Measurements from ENCODE around the gene NSD2. TPM values are rescaled to one million over a fixed set of nuclear protein-coding genes. Genes with fewer than 3 reads are reported as not detected.

NSD2 gene
- total and polyA plus RNA-seq, 5 donors from 2014 or later = 5.9 to 95.8 (median 7.3) TPM

GRCh38 chr4:1826531-1827350, 44.5 kb upstream of the NSD2 start:
- Histone ChIP-seq H3K27me3 (ENCODE audit: control insufficient read depth, insufficient read depth, low read length) (no peaks in the 10 kb centered on the region), H3K9me3 (ENCODE audit: control insufficient read depth in 2 of 2, low read length in 2 of 2) (no peaks in the 10 kb centered on the region), H3K36me3 (ENCODE audit: control insufficient read depth, insufficient read depth, low read length) (peaks cover 50% of the 10 kb centered on the region), H3K27ac (ENCODE audit: insufficient read depth, low read length, poor library complexity, severe bottlenecking) (no peak overlapping the region), H3K4me3 (ENCODE audit: low read depth, low read length) (no peak overlapping the region), H3K4me1 (ENCODE audit: control insufficient read depth, insufficient read depth, low read length, poor library complexity, severe bottlenecking) (no peaks in the 10 kb centered on the region)
- Mint-ChIP-seq H3K4me3 (peak overlapping the region in 1 of 4 donors; percentile 21), H3K36me3 (peaks cover 36% of the 10 kb centered on the region), H3K27ac (peak overlapping the region in 1 of 3 donors; percentile 31), H3K4me1 (no peaks in the 10 kb centered on the region), H3K9me3 (no peaks in the 10 kb centered on the region), H3K27me3 (no peaks in the 10 kb centered on the region)
- ATAC-seq (ENCODE audit: low read depth in 2 of 2) = no peak
- no peak for DNase-seq

- Mint-ChIP-seq H3K27ac (no peak overlapping the region), H3K27me3 (no peaks in the 10 kb centered on the region), H3K9me3 (no peaks in the 10 kb centered on the region), H3K36me3 (peaks cover 25% of the 10 kb centered on the region), H3K4me1 (no peaks in the 10 kb centered on the region), H3K4me3 (no peak overlapping the region)
- Histone ChIP-seq H3K9me3 (ENCODE audit: control insufficient read depth in 2 of 2, low read length in 2 of 2) (no peaks in the 10 kb centered on the region), H3K4me1 (ENCODE audit: control insufficient read depth, insufficient read depth, low read length, poor library complexity, severe bottlenecking) (no peaks in the 10 kb centered on the region), H3K36me3 (ENCODE audit: control insufficient read depth, insufficient read depth, low read length) (peaks cover 55% of the 10 kb centered on the region), H3K27ac (ENCODE audit: insufficient read depth, low read length, poor library complexity, severe bottlenecking) (no peak overlapping the region), H3K4me3 (ENCODE audit: low read depth, low read length) (no peak overlapping the region), H3K27me3 (ENCODE audit: control insufficient read depth, insufficient read depth, low read length) (no peaks in the 10 kb centered on the region)
- no peak for ATAC-seq (ENCODE audit: low read depth in 2 of 2)
- DNase-seq = no peak
Observed at GRCh38 chr4:1830234-1830633, 41.0 kb upstream of the NSD2 start.

GRCh38 chr4:1830642-1831228, 40.5 kb upstream of the NSD2 start:
- H3K27ac ChIP-seq (ENCODE audit: insufficient read depth, low read length, poor library complexity, severe bottlenecking) = no peak overlapping the region
- H3K9me3 Mint-ChIP-seq = no peaks in the 10 kb centered on the region
- peaks cover 24% of the 10 kb centered on the region for H3K36me3 Mint-ChIP-seq
- DNase-seq (no peak), ATAC-seq (ENCODE audit: low read depth in 2 of 2) (no peak)
- no peak overlapping the region for H3K4me3 Mint-ChIP-seq
- no peaks in the 10 kb centered on the region for H3K27me3 ChIP-seq (ENCODE audit: control insufficient read depth, insufficient read depth, low read length)
- no peaks in the 10 kb centered on the region for H3K4me1 ChIP-seq (ENCODE audit: control insufficient read depth, insufficient read depth, low read length, poor library complexity, severe bottlenecking)
- H3K36me3 ChIP-seq (ENCODE audit: control insufficient read depth, insufficient read depth, low read length) = peaks cover 57% of the 10 kb centered on the region
- no peak overlapping the region for H3K4me3 ChIP-seq (ENCODE audit: low read depth, low read length)
- H3K27me3 Mint-ChIP-seq = no peaks in the 10 kb centered on the region
- H3K9me3 ChIP-seq (ENCODE audit: control insufficient read depth in 2 of 2, low read length in 2 of 2) = no peaks in the 10 kb centered on the region
- no peaks in the 10 kb centered on the region for H3K4me1 Mint-ChIP-seq
- H3K27ac Mint-ChIP-seq = peak overlapping the region in 1 of 3 donors; percentile 23

- Mint-ChIP-seq H3K27me3 (no peaks in the 10 kb centered on the region), H3K36me3 (peaks cover 27% of the 10 kb centered on the region), H3K27ac (peak overlapping the region in 1 of 3 donors; percentile 45), H3K9me3 (no peaks in the 10 kb centered on the region), H3K4me1 (no peaks in the 10 kb centered on the region), H3K4me3 (no peak overlapping the region)
- Histone ChIP-seq H3K27me3 (ENCODE audit: control insufficient read depth, insufficient read depth, low read length) (no peaks in the 10 kb centered on the region), H3K36me3 (ENCODE audit: control insufficient read depth, insufficient read depth, low read length) (peaks cover 59% of the 10 kb centered on the region), H3K27ac (ENCODE audit: insufficient read depth, low read length, poor library complexity, severe bottlenecking) (no peak overlapping the region), H3K9me3 (ENCODE audit: control insufficient read depth in 2 of 2, low read length in 2 of 2) (no peaks in the 10 kb centered on the region), H3K4me3 (ENCODE audit: low read depth, low read length) (no peak overlapping the region), H3K4me1 (ENCODE audit: control insufficient read depth, insufficient read depth, low read length, poor library complexity, severe bottlenecking) (no peaks in the 10 kb centered on the region)
- no peak for ATAC-seq (ENCODE audit: low read depth in 2 of 2)
- DNase-seq = no peak
Observed at GRCh38 chr4:1831331-1831730, 39.9 kb upstream of the NSD2 start.

DNA sequence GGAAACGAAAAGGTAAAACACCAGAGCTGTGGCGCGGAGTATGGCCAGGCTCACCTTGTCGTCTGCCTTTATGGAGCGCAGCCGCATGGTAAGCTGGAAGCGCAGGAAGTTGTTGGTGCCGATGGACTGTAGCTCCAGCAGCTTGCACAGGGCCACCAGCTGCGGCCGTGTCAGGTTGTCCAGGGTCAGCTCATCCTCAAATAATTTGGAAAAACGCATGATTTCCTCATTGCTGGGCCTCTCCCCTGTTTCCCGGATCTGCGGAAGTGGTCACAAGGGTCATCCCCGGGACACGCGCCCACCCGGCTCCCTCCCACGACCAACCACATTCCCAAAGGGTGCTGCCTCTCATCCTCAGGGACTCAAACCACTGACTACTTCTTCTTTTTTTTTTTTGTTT, 38.5 kb upstream of the NSD2 start:
- no peak overlapping the region for H3K4me3 Mint-ChIP-seq
- Histone ChIP-seq H3K36me3 (ENCODE audit: control insufficient read depth, insufficient read depth, low read length) (peaks cover 64% of the 10 kb centered on the region), H3K4me1 (ENCODE audit: control insufficient read depth, insufficient read depth, low read length, poor library complexity, severe bottlenecking) (no peaks in the 10 kb centered on the region), H3K27me3 (ENCODE audit: control insufficient read depth, insufficient read depth, low read length) (no peaks in the 10 kb centered on the region), H3K27ac (ENCODE audit: insufficient read depth, low read length, poor library complexity, severe bottlenecking) (no peak overlapping the region), H3K4me3 (ENCODE audit: low read depth, low read length) (no peak overlapping the region), H3K9me3 (ENCODE audit: control insufficient read depth in 2 of 2, low read length in 2 of 2) (no peaks in the 10 kb centered on the region)
- peaks cover 24% of the 10 kb centered on the region for H3K36me3 Mint-ChIP-seq
- ATAC-seq (ENCODE audit: low read depth in 2 of 2) = no peak
- no peaks in the 10 kb centered on the region for H3K9me3 Mint-ChIP-seq
- no peak overlapping the region for H3K27ac Mint-ChIP-seq
- H3K27me3 Mint-ChIP-seq = no peaks in the 10 kb centered on the region
- no peaks in the 10 kb centered on the region for H3K4me1 Mint-ChIP-seq
- no peak for DNase-seq

DNA sequence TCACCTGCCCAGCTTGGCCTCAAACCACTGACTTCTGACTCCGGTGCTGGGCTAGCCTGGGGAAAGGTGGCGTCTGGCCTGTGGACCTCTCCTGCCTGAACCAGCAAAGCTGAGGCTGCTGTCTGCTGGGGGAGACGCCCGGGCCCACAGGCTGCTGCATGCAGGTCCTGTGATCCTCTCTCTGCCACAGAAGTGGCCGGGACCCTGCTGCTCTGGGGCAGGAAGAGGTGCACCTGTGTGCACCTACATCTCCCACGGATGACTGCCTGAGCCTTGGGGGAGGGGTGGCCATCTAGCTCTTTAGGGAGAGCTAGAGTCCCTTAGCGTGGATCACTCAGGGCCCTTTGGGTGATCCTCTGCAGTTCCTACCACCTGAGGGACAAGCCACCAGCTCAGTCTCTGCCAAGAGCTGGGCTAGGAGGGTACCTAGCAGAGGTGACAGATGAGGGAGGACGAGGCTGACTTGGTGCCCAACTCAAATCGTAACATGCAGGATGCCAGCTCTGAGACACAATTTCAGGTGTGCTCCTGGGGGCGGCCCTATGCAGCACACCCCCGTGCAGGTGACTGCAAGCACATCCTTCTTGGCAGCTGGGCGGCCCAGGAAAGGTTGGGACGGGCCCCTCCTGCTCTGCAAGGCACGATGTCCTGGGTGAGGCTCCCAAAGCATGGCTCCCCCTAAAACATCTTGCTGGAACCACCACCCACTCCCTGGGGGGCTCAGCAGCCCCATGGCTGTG, 37.7 kb upstream of the NSD2 start:
- Histone ChIP-seq H3K9me3 (ENCODE audit: control insufficient read depth in 2 of 2, low read length in 2 of 2) (no peaks in the 10 kb centered on the region), H3K27ac (ENCODE audit: insufficient read depth, low read length, poor library complexity, severe bottlenecking) (no peak overlapping the region), H3K4me1 (ENCODE audit: control insufficient read depth, insufficient read depth, low read length, poor library complexity, severe bottlenecking) (no peaks in the 10 kb centered on the region), H3K4me3 (ENCODE audit: low read depth, low read length) (no peak overlapping the region), H3K27me3 (ENCODE audit: control insufficient read depth, insufficient read depth, low read length) (no peaks in the 10 kb centered on the region), H3K36me3 (ENCODE audit: control insufficient read depth, insufficient read depth, low read length) (peaks cover 70% of the 10 kb centered on the region)
- ATAC-seq (ENCODE audit: low read depth in 2 of 2) = no peak
- Mint-ChIP-seq H3K4me1 (no peaks in the 10 kb centered on the region), H3K27ac (peak overlapping the region in 2 of 3 donors; percentile 66 to 88), H3K36me3 (peaks cover 24% of the 10 kb centered on the region), H3K4me3 (no peak overlapping the region), H3K27me3 (no peaks in the 10 kb centered on the region), H3K9me3 (no peaks in the 10 kb centered on the region)
- DNase-seq = no peak

DNA sequence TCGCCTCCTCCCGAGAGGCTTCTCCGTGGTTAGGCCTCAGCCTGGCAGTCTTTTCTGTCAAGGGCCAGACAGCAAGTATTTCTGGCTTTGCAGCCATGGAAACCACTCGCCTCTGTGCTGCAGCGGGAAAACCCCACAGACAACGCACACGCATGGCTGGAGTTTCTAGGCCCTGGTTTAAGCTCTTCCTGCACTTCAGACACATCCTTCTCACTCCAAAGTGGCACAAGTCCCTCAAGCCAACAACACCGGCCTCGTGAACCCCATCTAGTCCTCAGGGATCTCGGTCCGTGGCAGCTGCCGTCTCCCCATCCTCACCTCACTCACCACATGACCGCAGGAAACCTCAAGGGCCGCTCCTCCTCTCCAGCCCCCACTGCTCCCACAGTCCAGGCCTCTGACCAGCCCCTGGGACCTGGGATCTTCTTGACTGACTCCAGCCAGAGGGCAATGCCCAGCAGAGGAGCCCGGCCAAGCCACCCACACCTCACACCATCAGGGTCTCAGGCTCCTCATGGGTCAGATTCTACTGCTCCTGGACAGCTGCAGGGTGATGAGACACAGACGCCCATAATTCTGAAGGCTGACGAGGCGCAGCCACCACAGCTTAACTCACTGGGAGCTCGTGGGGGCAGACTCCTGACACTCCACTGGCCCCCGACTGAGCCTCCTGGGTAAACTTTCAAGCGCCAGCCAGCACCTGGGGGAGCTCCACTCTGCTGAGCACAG, 37.0 kb upstream of the NSD2 start:
- no peaks in the 10 kb centered on the region for H3K9me3 Mint-ChIP-seq

More for the DNA sequence above, 37.0 kb upstream of the NSD2 start:
- H3K9me3 ChIP-seq (ENCODE audit: control insufficient read depth in 2 of 2, low read length in 2 of 2) = no peaks in the 10 kb centered on the region
- Mint-ChIP-seq H3K27ac (peak overlapping the region; percentile 66 to 88 (median 69)), H3K4me3 (no peak overlapping the region), H3K4me1 (peaks cover 0 to 4% (median under 1%) of the 10 kb centered on the region in 4 donors), H3K27me3 (no peaks in the 10 kb centered on the region), H3K36me3 (peaks cover 28% of the 10 kb centered on the region)
- no peak for DNase-seq
- H3K27ac ChIP-seq (ENCODE audit: insufficient read depth, low read length, poor library complexity, severe bottlenecking) = no peak overlapping the region
- no peak for ATAC-seq (ENCODE audit: low read depth in 2 of 2)
- H3K4me1 ChIP-seq (ENCODE audit: control insufficient read depth, insufficient read depth, low read length, poor library complexity, severe bottlenecking) = no peaks in the 10 kb centered on the region
- no peak overlapping the region for H3K4me3 ChIP-seq (ENCODE audit: low read depth, low read length)
- no peaks in the 10 kb centered on the region for H3K27me3 ChIP-seq (ENCODE audit: control insufficient read depth, insufficient read depth, low read length)
- H3K36me3 ChIP-seq (ENCODE audit: control insufficient read depth, insufficient read depth, low read length) = peaks cover 77% of the 10 kb centered on the region

Measured in CD4-positive, CD25-positive, alpha-beta regulatory T cell (primary cell).